Activated T-helper 17 cell treated with anti-CD3 and anti-CD28 coated beads, Interleukin-2, amount 50 U/mL, for 72 hours (primary cell): Measurements from ENCODE around the gene FOXN3. TPM values are rescaled to one million over a fixed set of nuclear protein-coding genes. Genes with fewer than 3 reads are reported as not detected.
A peak's percentile ranks its signal among the peaks of the same experiment; 100 is the strongest.

ENCODE experiments used
- ATAC-seq: fragments of 150-1000 bp; cut with Tn5 transposase; replicated peaks from 2 replicates; pipeline ENCODE4 v1.10.0; 2021; ENCODE audit warnings: mild to moderate bottlenecking, moderate library complexity
- H3K27ac Mint-ChIP-seq: one replicate; pipeline ENCODE4 v1.8.0; 2022; ENCODE audit warnings: mixed read lengths
- H3K27me3 Mint-ChIP-seq: one replicate; pipeline ENCODE4 v1.8.0; 2022; ENCODE audit warnings: mixed read lengths
- H3K36me3 Mint-ChIP-seq: one replicate; pipeline ENCODE4 v1.8.0; 2022; ENCODE audit warnings: low read depth, mild to moderate bottlenecking, mixed read lengths
- H3K4me1 Mint-ChIP-seq: one replicate; pipeline ENCODE4 v1.8.0; 2022; ENCODE audit warnings: mixed read lengths
- H3K4me3 Mint-ChIP-seq: one replicate; pipeline ENCODE4 v1.8.0; 2022; ENCODE audit warnings: mild to moderate bottlenecking, mixed read lengths
- H3K9me3 Mint-ChIP-seq: one replicate; pipeline ENCODE4 v1.8.0; 2022; ENCODE audit warnings: mixed read lengths
- total RNA-seq, 2 donors: library from RNA; stranded (reverse); gene quantifications; one replicate each; pipeline ENCODE4 v1.2.3, GENCODE V29; 2022

The FOXN3 gene
- total RNA-seq, 2 donors from 2014 or later = 56.9 to 82.3 TPM

GRCh38 chr14:89424241-89424640 lies 7.2 kb upstream of the FOXN3 start:
- no peak for ATAC-seq
- peak overlapping the region; percentile 38 for H3K4me3 Mint-ChIP-seq

GRCh38 chr14:89422952-89423345 lies 5.9 kb upstream of the FOXN3 start:
- Mint-ChIP-seq H3K4me1 (peaks cover 25% of the 10 kb centered on the region), H3K27ac (peak overlapping the region; percentile 32), H3K36me3 (no peaks in the 10 kb centered on the region), H3K27me3 (no peaks in the 10 kb centered on the region), H3K4me3 (peak overlapping the region; percentile 42), H3K9me3 (no peaks in the 10 kb centered on the region)
- ATAC-seq = peak; percentile 23

More at GRCh38 chr14:89424241-89424640, 7.2 kb upstream of the FOXN3 start:
- Mint-ChIP-seq H3K9me3 (no peaks in the 10 kb centered on the region), H3K27ac (peak overlapping the region; percentile 35), H3K36me3 (no peaks in the 10 kb centered on the region), H3K4me1 (peaks cover 27% of the 10 kb centered on the region), H3K27me3 (no peaks in the 10 kb centered on the region)

GRCh38 chr14:89422181-89422951 lies 5.3 kb upstream of the FOXN3 start:
- peak; percentile 69 for ATAC-seq
- H3K9me3 Mint-ChIP-seq = no peaks in the 10 kb centered on the region
- peaks cover 29% of the 10 kb centered on the region for H3K4me1 Mint-ChIP-seq
- no peaks in the 10 kb centered on the region for H3K27me3 Mint-ChIP-seq
- peak overlapping the region; percentile 42 for H3K4me3 Mint-ChIP-seq
- peak overlapping the region; percentile 32 for H3K27ac Mint-ChIP-seq
- no peaks in the 10 kb centered on the region for H3K36me3 Mint-ChIP-seq

GRCh38 chr14:89420502-89420901 lies 3.5 kb upstream of the FOXN3 start:
- peaks cover 24% of the 10 kb centered on the region for H3K4me1 Mint-ChIP-seq
- no peak overlapping the region for H3K4me3 Mint-ChIP-seq

GRCh38 chr14:89419973-89420482 lies 3.0 kb upstream of the FOXN3 start:
- H3K27ac Mint-ChIP-seq = peak overlapping the region; percentile 4
- peaks cover 13% of the 10 kb centered on the region for H3K36me3 Mint-ChIP-seq
- no peak overlapping the region for H3K4me3 Mint-ChIP-seq
- H3K4me1 Mint-ChIP-seq = peaks cover 28% of the 10 kb centered on the region
- no peaks in the 10 kb centered on the region for H3K9me3 Mint-ChIP-seq
- no peak for ATAC-seq
- no peaks in the 10 kb centered on the region for H3K27me3 Mint-ChIP-seq

More at GRCh38 chr14:89420502-89420901, 3.5 kb upstream of the FOXN3 start:
- Mint-ChIP-seq H3K36me3 (peaks cover 8% of the 10 kb centered on the region), H3K27me3 (no peaks in the 10 kb centered on the region), H3K27ac (peak overlapping the region; percentile 4), H3K9me3 (no peaks in the 10 kb centered on the region)
- no peak for ATAC-seq

GRCh38 chr14:89418976-89419375 lies 1.9 kb upstream of the FOXN3 start:
- no peak overlapping the region for H3K27ac Mint-ChIP-seq
- no peaks in the 10 kb centered on the region for H3K27me3 Mint-ChIP-seq
- H3K36me3 Mint-ChIP-seq = peaks cover 14% of the 10 kb centered on the region
- ATAC-seq = no peak
- no peaks in the 10 kb centered on the region for H3K9me3 Mint-ChIP-seq
- H3K4me1 Mint-ChIP-seq = peaks cover 28% of the 10 kb centered on the region
- H3K4me3 Mint-ChIP-seq = peak overlapping the region; percentile 13

- H3K27ac Mint-ChIP-seq = no peak overlapping the region
- H3K36me3 Mint-ChIP-seq = peaks cover 14% of the 10 kb centered on the region
- peaks cover 28% of the 10 kb centered on the region for H3K4me1 Mint-ChIP-seq
- H3K9me3 Mint-ChIP-seq = no peaks in the 10 kb centered on the region
- peak overlapping the region; percentile 97 for H3K4me3 Mint-ChIP-seq
- no peaks in the 10 kb centered on the region for H3K27me3 Mint-ChIP-seq
- no peak for ATAC-seq
Measured at GRCh38 chr14:89418452-89418851, 1.4 kb upstream of the FOXN3 start.

- H3K4me3 Mint-ChIP-seq = peak overlapping the region; percentile 97
- no peaks in the 10 kb centered on the region for H3K27me3 Mint-ChIP-seq
- H3K9me3 Mint-ChIP-seq = no peaks in the 10 kb centered on the region
- ATAC-seq = peak; percentile 48
- H3K4me1 Mint-ChIP-seq = peaks cover 28% of the 10 kb centered on the region
- H3K27ac Mint-ChIP-seq = peak overlapping the region; percentile 93
- peaks cover 18% of the 10 kb centered on the region for H3K36me3 Mint-ChIP-seq
Measured at GRCh38 chr14:89417465-89418225, 612 bp upstream of the FOXN3 start.

GRCh38 chr14:89416002-89416995 lies 734 bp downstream of the FOXN3 start:
- ATAC-seq = peak; percentile 84
- no peaks in the 10 kb centered on the region for H3K9me3 Mint-ChIP-seq
- H3K36me3 Mint-ChIP-seq = peaks cover 31% of the 10 kb centered on the region
- H3K27ac Mint-ChIP-seq = peak overlapping the region; percentile 90
- peaks cover 26% of the 10 kb centered on the region for H3K4me1 Mint-ChIP-seq
- H3K4me3 Mint-ChIP-seq = peak overlapping the region; percentile 97
- H3K27me3 Mint-ChIP-seq = no peaks in the 10 kb centered on the region

- Mint-ChIP-seq H3K36me3 (peaks cover 43% of the 10 kb centered on the region), H3K27ac (peak overlapping the region; percentile 90), H3K27me3 (no peaks in the 10 kb centered on the region), H3K4me3 (peak overlapping the region; percentile 97), H3K4me1 (peaks cover 21% of the 10 kb centered on the region), H3K9me3 (no peaks in the 10 kb centered on the region)
- ATAC-seq = no peak
Measured at GRCh38 chr14:89415159-89415558, 1.9 kb downstream of the FOXN3 start.

GRCh38 chr14:89411976-89412375 lies 5.1 kb downstream of the FOXN3 start:
- H3K36me3 Mint-ChIP-seq = peaks cover 67% of the 10 kb centered on the region
- no peak for ATAC-seq
- H3K27me3 Mint-ChIP-seq = no peaks in the 10 kb centered on the region
- H3K4me3 Mint-ChIP-seq = no peak overlapping the region
- H3K9me3 Mint-ChIP-seq = no peaks in the 10 kb centered on the region
- H3K4me1 Mint-ChIP-seq = peaks cover 33% of the 10 kb centered on the region
- no peak overlapping the region for H3K27ac Mint-ChIP-seq

GRCh38 chr14:89409961-89410360 lies 7.1 kb downstream of the FOXN3 start:
- no peak overlapping the region for H3K27ac Mint-ChIP-seq

GRCh38 chr14:89408907-89409700 lies 7.9 kb downstream of the FOXN3 start:
- peaks cover 66% of the 10 kb centered on the region for H3K36me3 Mint-ChIP-seq
- peaks cover 35% of the 10 kb centered on the region for H3K4me1 Mint-ChIP-seq
- H3K27ac Mint-ChIP-seq = no peak overlapping the region
- no peak for ATAC-seq
- H3K4me3 Mint-ChIP-seq = no peak overlapping the region
- no peaks in the 10 kb centered on the region for H3K27me3 Mint-ChIP-seq
- no peaks in the 10 kb centered on the region for H3K9me3 Mint-ChIP-seq

More at GRCh38 chr14:89409961-89410360, 7.1 kb downstream of the FOXN3 start:
- no peaks in the 10 kb centered on the region for H3K27me3 Mint-ChIP-seq
- no peak for ATAC-seq
- no peak overlapping the region for H3K4me3 Mint-ChIP-seq
- no peaks in the 10 kb centered on the region for H3K9me3 Mint-ChIP-seq
- peaks cover 35% of the 10 kb centered on the region for H3K4me1 Mint-ChIP-seq
- peaks cover 65% of the 10 kb centered on the region for H3K36me3 Mint-ChIP-seq
